HUES6 (cell line): ENCODE data around the gene GBP6.
"Not testable (repeated sequence)": the region's sequence is repeated elsewhere in the genome, so short reads cannot be mapped to it uniquely, and the experiment has no call there.

Experiments used
- H3K27ac ChIP-seq: 2 replicates; pipeline ENCODE4 v1.7.0; 2013; ENCODE audit warnings: low read depth, mild to moderate bottlenecking, low read length, inconsistent platforms
- H3K27me3 ChIP-seq: 2 replicates; pipeline ENCODE4 v1.6.1; 2013; ENCODE audit warnings: low read length; ENCODE audit not compliant: control insufficient read depth, insufficient read depth
- H3K36me3 ChIP-seq: 2 replicates; pipeline ENCODE4 v1.6.1; 2013; ENCODE audit warnings: low read length; ENCODE audit not compliant: control insufficient read depth, insufficient read depth
- H3K4me1 ChIP-seq: 2 replicates; pipeline ENCODE4 v1.6.1; 2013; ENCODE audit warnings: low read length; ENCODE audit not compliant: control insufficient read depth, insufficient read depth
- H3K4me3 ChIP-seq: 2 replicates; pipeline ENCODE4 v1.5.1; 2013; ENCODE audit warnings: low read depth, low read length
- H3K9ac ChIP-seq: one replicate; pipeline ENCODE4 v1.6.1; 2013; ENCODE audit warnings: mild to moderate bottlenecking, low read length
- H3K9me3 ChIP-seq: 2 replicates; pipeline ENCODE4 v1.6.1; 2013; ENCODE audit warnings: low read depth, low read length; ENCODE audit not compliant: control insufficient read depth, insufficient read depth

Gene GBP6

GRCh38 chr1:89369331-89369730, 5.5 kb downstream of the GBP6 start:
- Histone ChIP-seq H3K9me3 (no peaks in the 10 kb centered on the region), H3K27me3 (no peaks in the 10 kb centered on the region), H3K9ac (no peak overlapping the region)

GRCh38 chr1:89373810-89374209, 10.0 kb downstream of the GBP6 start:
- not testable (repeated sequence) for H3K9me3 ChIP-seq, H3K27ac ChIP-seq, H3K4me3 ChIP-seq, H3K36me3 ChIP-seq, H3K4me1 ChIP-seq, H3K9ac ChIP-seq, H3K27me3 ChIP-seq

More at GRCh38 chr1:89369331-89369730, 5.5 kb downstream of the GBP6 start:
- H3K36me3 ChIP-seq: no peaks in the 10 kb centered on the region
- no peaks in the 10 kb centered on the region for H3K4me1 ChIP-seq
- no peak overlapping the region for H3K27ac ChIP-seq
- no peak overlapping the region for H3K4me3 ChIP-seq

GRCh38 chr1:89378001-89378400, 14.1 kb downstream of the GBP6 start:
- no peak overlapping the region for H3K4me3 ChIP-seq
- no peak overlapping the region for H3K27ac ChIP-seq
- no peak overlapping the region for H3K9ac ChIP-seq
- H3K36me3 ChIP-seq: no peaks in the 10 kb centered on the region
- H3K4me1 ChIP-seq: peaks cover 4% of the 10 kb centered on the region
- no peaks in the 10 kb centered on the region for H3K9me3 ChIP-seq
- H3K27me3 ChIP-seq: no peaks in the 10 kb centered on the region

- H3K9ac ChIP-seq: no peak overlapping the region
- no peak overlapping the region for H3K27ac ChIP-seq
- H3K9me3 ChIP-seq: no peaks in the 10 kb centered on the region
- no peak overlapping the region for H3K4me3 ChIP-seq
- H3K4me1 ChIP-seq: peaks cover 4% of the 10 kb centered on the region
- no peaks in the 10 kb centered on the region for H3K27me3 ChIP-seq
- H3K36me3 ChIP-seq: no peaks in the 10 kb centered on the region
Observed at GRCh38 chr1:89381618-89382017, 17.8 kb downstream of the GBP6 start.

GRCh38 chr1:89382479-89382878, 18.6 kb downstream of the GBP6 start:
- H3K9ac ChIP-seq: no peak overlapping the region
- no peaks in the 10 kb centered on the region for H3K9me3 ChIP-seq
- no peak overlapping the region for H3K4me3 ChIP-seq
- H3K36me3 ChIP-seq: no peaks in the 10 kb centered on the region
- H3K27ac ChIP-seq: no peak overlapping the region
- H3K4me1 ChIP-seq: peaks cover 4% of the 10 kb centered on the region
- H3K27me3 ChIP-seq: no peaks in the 10 kb centered on the region

GRCh38 chr1:89383185-89383584, 19.3 kb downstream of the GBP6 start:
- H3K9me3 ChIP-seq: no peaks in the 10 kb centered on the region
- no peak overlapping the region for H3K9ac ChIP-seq

GRCh38 chr1:89390707-89391106, 26.8 kb downstream of the GBP6 start:
- no peak overlapping the region for H3K9ac ChIP-seq
- no peaks in the 10 kb centered on the region for H3K27me3 ChIP-seq
- no peaks in the 10 kb centered on the region for H3K36me3 ChIP-seq
- no peak overlapping the region for H3K4me3 ChIP-seq
- no peaks in the 10 kb centered on the region for H3K4me1 ChIP-seq
- H3K9me3 ChIP-seq: no peaks in the 10 kb centered on the region
- no peak overlapping the region for H3K27ac ChIP-seq

More at GRCh38 chr1:89383185-89383584, 19.3 kb downstream of the GBP6 start:
- peaks cover 4% of the 10 kb centered on the region for H3K4me1 ChIP-seq
- no peaks in the 10 kb centered on the region for H3K27me3 ChIP-seq
- H3K27ac ChIP-seq: no peak overlapping the region
- no peaks in the 10 kb centered on the region for H3K36me3 ChIP-seq
- no peak overlapping the region for H3K4me3 ChIP-seq

- no peak overlapping the region for H3K4me3 ChIP-seq
- H3K27me3 ChIP-seq: no peaks in the 10 kb centered on the region
- 0 out of 2 replicates have a peak, but pooled peaks cover under 1% of the 10 kb centered on the region for H3K9me3 ChIP-seq
- no peak overlapping the region for H3K27ac ChIP-seq
- no peaks in the 10 kb centered on the region for H3K36me3 ChIP-seq
- no peaks in the 10 kb centered on the region for H3K4me1 ChIP-seq
- H3K9ac ChIP-seq: no peak overlapping the region
Observed at GRCh38 chr1:89391686-89392085, 27.8 kb downstream of the GBP6 start.

GRCh38 chr1:89394851-89395250, 31.0 kb downstream of the GBP6 start:
- no peak overlapping the region for H3K27ac ChIP-seq
- no peaks in the 10 kb centered on the region for H3K36me3 ChIP-seq
- H3K4me3 ChIP-seq: no peak overlapping the region
- 0 out of 2 replicates have a peak, but pooled peaks cover 4% of the 10 kb centered on the region for H3K9me3 ChIP-seq
- H3K27me3 ChIP-seq: no peaks in the 10 kb centered on the region
- H3K9ac ChIP-seq: no peak overlapping the region
- no peaks in the 10 kb centered on the region for H3K4me1 ChIP-seq

GRCh38 chr1:89396902-89397301, 33.0 kb downstream of the GBP6 start:
- H3K4me1 ChIP-seq: no peaks in the 10 kb centered on the region
- H3K27me3 ChIP-seq: no peaks in the 10 kb centered on the region
- H3K9me3 ChIP-seq: 0 out of 2 replicates have a peak, but pooled peaks cover 4% of the 10 kb centered on the region
- H3K27ac ChIP-seq: no peak overlapping the region
- H3K36me3 ChIP-seq: no peaks in the 10 kb centered on the region
- H3K9ac ChIP-seq: no peak overlapping the region
- no peak overlapping the region for H3K4me3 ChIP-seq

- no peaks in the 10 kb centered on the region for H3K9me3 ChIP-seq
- no peak overlapping the region for H3K9ac ChIP-seq
- H3K36me3 ChIP-seq: no peaks in the 10 kb centered on the region
- no peak overlapping the region for H3K4me3 ChIP-seq
- H3K27me3 ChIP-seq: no peaks in the 10 kb centered on the region
- H3K27ac ChIP-seq: no peak overlapping the region
- H3K4me1 ChIP-seq: 0 out of 2 replicates have a peak, but pooled peaks cover 3% of the 10 kb centered on the region
Observed at GRCh38 chr1:89405275-89405929, 41.5 kb downstream of the GBP6 start.
